GM19372 (cell line): ENCODE data around the gene SPOUT1.
"Not testable (repeated sequence)": the region's sequence is repeated elsewhere in the genome, so short reads cannot be mapped to it uniquely, and the experiment has no call there.

Source experiments
- ATAC-seq: cut with Tn5 transposase; IDR thresholded peaks from one replicate; pipeline ENCODE4 v1.9.1; 2021; ENCODE audit warnings: mild to moderate bottlenecking, low read depth, moderate library complexity; ENCODE audit not compliant: unreplicated experiment

Gene SPOUT1, protein sequence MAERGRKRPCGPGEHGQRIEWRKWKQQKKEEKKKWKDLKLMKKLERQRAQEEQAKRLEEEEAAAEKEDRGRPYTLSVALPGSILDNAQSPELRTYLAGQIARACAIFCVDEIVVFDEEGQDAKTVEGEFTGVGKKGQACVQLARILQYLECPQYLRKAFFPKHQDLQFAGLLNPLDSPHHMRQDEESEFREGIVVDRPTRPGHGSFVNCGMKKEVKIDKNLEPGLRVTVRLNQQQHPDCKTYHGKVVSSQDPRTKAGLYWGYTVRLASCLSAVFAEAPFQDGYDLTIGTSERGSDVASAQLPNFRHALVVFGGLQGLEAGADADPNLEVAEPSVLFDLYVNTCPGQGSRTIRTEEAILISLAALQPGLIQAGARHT

DNA sequence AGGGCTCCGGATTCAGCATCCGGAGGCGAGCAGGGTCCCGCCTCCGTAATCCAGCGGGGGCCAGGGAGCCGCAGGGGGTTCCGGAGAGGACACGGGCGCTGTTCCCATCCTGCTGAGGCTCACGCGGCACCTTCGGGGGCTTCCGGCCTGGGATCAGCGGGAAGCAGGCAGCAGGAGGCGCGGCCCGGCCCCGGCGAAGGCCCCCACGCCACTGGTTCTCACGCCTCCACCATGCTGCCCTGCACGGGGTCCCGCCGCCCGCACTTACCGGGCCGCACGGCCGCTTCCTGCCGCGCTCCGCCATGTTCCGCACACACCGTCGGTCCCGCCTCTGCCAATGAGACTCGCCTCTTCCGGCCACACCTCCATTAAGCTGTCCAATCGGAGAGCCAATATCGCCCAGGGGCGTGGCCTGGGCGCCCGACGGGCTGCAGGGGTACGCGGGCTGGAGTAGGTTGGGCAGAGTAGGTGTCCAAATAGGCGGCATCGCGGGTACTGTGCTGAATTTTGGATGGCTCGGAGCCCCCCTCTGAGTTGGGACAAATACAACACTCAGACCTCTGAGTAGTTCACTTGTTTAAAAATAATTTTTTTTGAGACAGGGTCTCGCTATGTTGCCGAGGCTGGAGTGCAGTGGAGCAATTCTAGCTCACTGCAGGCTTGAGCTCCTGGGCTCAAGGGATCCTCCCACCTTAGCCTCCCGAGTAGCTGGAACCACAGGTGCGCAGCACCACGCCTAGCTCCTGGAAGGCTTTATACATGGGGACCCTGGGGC, at the start of gene SPOUT1:
Gene SPOUT1, minus strand, starts transcription at position 318 of the 775 bp plus-strand sequence. Its CDS starts 14 bp downstream, at position 304.
- peak; percentile 96 for ATAC-seq

- no peak for ATAC-seq
These were observed 48.3 kb upstream of the SPOUT1 start for GRCh38 chr9:128877852-128878251.

GRCh38 chr9:128870941-128871265, 41.3 kb upstream of the SPOUT1 start:
- not testable (repeated sequence) for ATAC-seq

- no peak for ATAC-seq
These were observed 40.7 kb upstream of the SPOUT1 start for GRCh38 chr9:128870128-128870940.

DNA sequence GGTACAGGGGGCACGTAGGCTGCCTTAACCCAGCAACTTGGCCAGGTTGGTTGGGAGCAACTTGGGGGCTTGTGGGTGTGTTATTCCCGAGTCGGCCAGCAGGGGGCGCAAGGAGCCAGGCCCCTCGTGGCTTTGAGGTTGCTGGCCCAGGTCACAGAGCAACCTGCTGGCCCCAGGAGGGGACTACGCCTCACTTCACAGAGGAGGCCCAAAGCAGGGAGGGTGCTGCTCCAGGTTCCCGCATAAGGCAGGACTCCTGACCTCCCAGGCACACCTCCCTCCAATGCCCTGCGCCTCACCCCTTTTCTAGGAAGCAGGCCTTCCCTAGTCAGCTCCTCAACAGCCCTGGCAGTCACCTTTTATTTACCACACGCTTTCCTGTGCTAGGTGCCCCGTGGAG, 34.1 kb upstream of the SPOUT1 start:
- ATAC-seq, result no peak

- ATAC-seq, result no peak
These were observed 32.8 kb upstream of the SPOUT1 start for GRCh38 chr9:128862401-128862851.

- ATAC-seq, result no peak
These were observed 31.9 kb upstream of the SPOUT1 start for GRCh38 chr9:128861501-128861900.

DNA sequence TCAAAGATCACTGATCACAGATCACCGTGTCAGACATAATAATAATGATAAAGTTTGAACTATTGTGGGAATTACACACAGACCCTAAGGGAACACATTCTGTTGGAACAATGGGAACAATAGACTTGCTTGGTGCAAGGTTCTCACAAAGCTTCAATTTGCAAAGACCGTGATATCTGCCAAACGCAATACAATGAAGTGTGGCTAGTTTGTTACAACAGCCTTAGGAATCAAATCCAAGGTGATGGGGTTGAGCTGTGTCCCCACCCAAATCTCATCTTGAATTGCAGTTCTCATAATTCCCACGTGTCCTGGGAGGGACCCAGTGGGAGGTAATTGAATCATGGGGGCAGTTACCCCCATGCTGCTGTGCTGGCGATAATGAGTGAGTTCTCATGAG, 31.3 kb upstream of the SPOUT1 start:
- no peak for ATAC-seq

GRCh38 chr9:128858476-128858875, 28.9 kb upstream of the SPOUT1 start:
- not testable (repeated sequence) for ATAC-seq

DNA sequence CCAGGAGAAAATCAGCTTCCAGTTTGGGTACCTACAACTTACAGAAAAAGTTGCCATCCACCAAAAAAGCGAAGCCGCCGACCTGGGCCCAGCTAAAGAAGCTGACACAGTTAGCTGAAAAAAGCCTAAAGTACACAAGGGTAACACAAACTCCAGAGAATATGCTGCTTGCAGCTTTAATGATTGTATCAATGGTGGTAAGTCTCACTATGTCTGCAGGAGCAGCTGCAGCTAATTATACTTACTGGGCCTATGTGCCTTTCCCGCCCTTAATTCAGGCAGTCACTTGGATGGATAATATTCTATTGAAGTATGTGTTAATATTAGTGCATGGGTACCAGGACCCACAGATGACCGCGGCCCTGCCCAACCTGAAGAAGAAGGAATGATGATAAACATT, 24.9 kb upstream of the SPOUT1 start:
- not testable (repeated sequence) for ATAC-seq

- ATAC-seq, result not testable (repeated sequence)
These were observed 23.1 kb upstream of the SPOUT1 start for GRCh38 chr9:128852646-128853045.

DNA sequence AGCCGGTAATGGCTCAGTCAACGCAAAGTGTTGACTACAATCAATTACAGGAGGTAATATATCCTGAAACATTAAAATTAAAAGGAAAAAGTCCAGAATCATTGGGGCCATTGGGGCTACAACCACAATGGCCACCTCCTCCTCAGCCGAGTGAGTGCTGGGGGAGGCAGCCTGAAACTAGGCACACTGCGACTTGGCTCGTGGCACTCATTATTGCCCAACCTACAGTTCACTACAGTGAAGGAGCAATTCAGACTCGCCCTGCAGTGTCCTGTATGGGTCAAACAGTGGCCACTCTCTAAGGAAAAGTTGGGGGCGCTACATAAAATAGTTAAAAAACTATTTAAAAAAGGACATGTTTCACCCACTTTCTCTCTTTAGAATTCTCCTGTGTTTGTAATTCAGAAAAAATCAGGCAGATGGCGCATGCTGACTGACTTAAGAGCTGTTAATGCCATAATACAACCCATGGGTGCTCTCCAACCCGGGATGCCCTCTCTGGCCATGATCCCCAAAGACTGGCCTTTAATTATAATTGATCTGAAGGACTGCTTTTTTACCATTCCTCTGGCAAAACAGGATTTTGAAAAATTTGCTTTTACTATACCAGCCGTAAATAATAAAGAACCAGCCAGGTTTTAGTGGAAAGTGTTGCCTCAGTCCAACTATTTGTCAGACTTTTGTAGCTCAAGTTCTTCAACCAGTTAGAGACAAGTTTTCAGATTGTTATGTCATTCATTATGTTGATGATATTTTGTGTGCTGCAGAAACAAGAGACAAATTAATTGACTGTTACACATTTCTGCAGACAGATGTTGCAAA, 22.4 kb upstream of the SPOUT1 start:
- not testable (repeated sequence) for ATAC-seq

DNA sequence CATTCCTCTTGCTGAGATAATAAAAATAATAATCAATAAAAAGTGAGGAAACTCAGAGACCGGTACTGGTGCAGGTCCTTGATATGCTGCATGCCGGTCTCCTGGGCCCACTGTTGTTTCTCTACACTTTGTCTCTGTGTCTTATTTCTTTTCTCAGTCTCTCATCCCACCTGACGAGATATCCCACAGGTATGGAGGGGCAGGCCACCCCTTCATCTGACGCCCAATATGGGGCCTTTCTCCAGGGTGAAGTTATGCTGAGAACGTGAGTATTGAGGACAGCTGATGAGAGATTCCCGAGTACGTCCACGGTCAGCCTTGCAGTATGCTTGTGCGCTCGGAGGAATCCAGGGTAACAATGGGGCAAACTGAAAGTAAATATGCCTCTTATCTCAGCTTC, 21.4 kb upstream of the SPOUT1 start:
- not testable (repeated sequence) for ATAC-seq

DNA sequence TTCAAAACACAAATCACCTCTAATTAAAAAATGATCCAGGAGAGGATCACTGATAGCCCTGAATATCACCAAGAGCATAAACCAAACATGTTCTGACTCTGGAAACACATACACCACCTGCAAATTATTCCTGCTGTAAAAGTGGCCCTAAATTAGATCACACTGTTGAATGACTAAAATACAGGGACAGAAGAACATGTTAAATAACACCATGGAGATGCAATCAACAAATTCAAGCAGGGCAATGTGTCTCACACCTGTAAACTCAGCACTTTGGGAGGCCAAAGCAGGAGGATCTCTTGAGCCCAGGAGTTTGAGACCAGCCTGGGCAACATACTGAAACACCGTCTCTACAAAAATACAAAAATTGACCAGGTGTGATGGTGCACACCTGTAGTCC, 18.2 kb upstream of the SPOUT1 start:
- ATAC-seq, result no peak

- ATAC-seq, result no peak
These were observed 17.1 kb upstream of the SPOUT1 start for GRCh38 chr9:128846680-128847030.

DNA sequence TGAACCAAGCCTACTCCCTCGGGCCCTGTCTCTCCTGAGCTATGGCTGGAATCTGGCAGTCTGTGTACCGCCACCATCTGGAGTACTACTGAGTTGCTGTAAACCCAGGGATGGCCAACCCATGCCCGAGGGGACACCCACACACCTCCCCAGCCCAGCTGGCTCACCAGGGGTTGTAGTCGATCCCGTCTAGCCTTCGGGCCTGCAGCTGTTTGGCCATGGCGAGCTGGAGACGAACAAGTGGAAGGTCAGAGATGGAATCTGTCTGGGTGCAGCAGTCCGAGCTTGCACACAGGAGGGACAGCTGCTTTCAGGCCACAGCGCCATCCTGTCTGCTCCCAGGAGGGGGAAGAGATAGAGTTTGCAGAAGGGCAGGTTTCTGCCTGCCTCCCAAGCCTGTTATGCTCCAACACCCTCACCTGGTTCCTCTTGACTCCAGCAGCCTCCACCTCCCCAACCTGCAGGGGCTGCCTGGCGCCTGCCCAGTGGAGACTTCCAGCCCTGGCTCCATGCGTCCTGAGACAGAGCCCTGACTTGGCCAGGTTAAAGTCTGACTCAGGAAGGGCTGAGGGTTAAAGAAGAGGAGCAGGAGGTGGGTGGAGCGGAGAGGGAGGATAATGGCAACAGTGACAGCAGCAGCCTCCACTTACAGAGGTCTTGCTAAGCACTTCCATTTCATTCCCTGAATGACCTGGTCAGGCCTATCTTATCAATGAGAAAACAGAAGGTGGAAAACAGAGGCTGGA, 15.8 kb upstream of the SPOUT1 start:
- ATAC-seq, result no peak

- not testable (repeated sequence) for ATAC-seq
These were observed 13.6 kb upstream of the SPOUT1 start for GRCh38 chr9:128843171-128843570.

- ATAC-seq, result no peak
These were observed 12.3 kb upstream of the SPOUT1 start for GRCh38 chr9:128841694-128842492.

DNA sequence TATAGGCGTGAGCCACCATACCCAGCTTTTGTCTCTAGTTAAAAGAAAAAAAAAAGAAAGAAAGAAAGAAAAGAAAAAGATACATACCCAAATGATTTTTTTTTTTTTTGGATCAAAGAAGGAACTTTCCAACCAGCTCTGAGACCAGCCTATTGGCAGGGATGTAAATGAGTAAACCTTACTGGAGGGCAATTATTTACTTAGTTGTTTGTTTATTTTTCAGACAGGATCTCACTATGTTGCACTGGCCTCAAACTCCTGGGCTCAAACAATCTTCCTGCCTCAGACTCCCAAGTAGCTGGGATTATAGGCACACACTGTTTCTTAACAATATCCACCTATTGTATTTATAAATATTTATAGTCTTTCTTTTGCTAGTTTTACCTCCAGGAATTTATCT, 10.9 kb upstream of the SPOUT1 start:
- ATAC-seq, result no peak
